Tibial artery (tissue), 4 donors: ENCODE measurements around the gene RPS21.

ENCODE experiments used
- DNase-seq, 2 donors: peaks; one replicate each; pipeline ENCODE4 v3.0.0-alpha.2; 2019
- H3K27ac ChIP-seq, 2 donors: fragments of 200-600 bp; sonication (generic) in 1 of 2; 1 replicate in 1 of 2; 2 replicates in 1 of 2; pipeline ENCODE4 v1.5.1; 2018 to 2019; ENCODE audit warnings: mild to moderate bottlenecking in 1 of 2
- H3K27me3 ChIP-seq, 2 donors: fragments of 200-600 bp; sonication (generic) in 1 of 2; one replicate each; pipeline versions ENCODE4 v1.5.1 to v1.6.0; 2016 to 2019
- H3K36me3 ChIP-seq, 3 donors: fragments of 200-600 bp; sonication (generic) in 2 of 3; one replicate each; pipeline ENCODE4 v1.5.1; 2016 to 2019; ENCODE audit warnings: mild to moderate bottlenecking in 2 of 3
- H3K4me1 ChIP-seq, 4 donors: fragments of 200-600 bp; sonication (generic) in 2 of 4; 1 replicate in 3 of 4; 2 replicates in 1 of 4; pipeline ENCODE4 v1.5.1; 2016 to 2019
- H3K4me3 ChIP-seq, 2 donors: fragments of 200-600 bp; sonication (generic) in 1 of 2; 1 replicate in 1 of 2; 2 replicates in 1 of 2; pipeline ENCODE4 v1.5.1; 2018 to 2019; ENCODE audit warnings: mild to moderate bottlenecking in 2 of 2
- H3K9me3 ChIP-seq, 3 donors: fragments of 200-600 bp; sonication (generic) in 1 of 3; one replicate each; pipeline ENCODE4 v1.5.1; 2016 to 2019
- CTCF ChIP-seq, 2 experiments: fragments of 200-600 bp in 1 of 2; fragments of 450-650 bp in 1 of 2; IDR thresholded peaks; one replicate each; pipeline ENCODE4 v1.5.1; 2017 to 2019; ENCODE audit warnings: antibody characterized with exemption in 2 of 2, mild to moderate bottlenecking in 1 of 2, moderate library complexity in 1 of 2
- intact Hi-C: fragments of 100-400 bp; cut with DNase I; formaldehyde crosslinking; loops from one replicate; pipeline ENCODE4 v1.15.0; 2023; ENCODE audit warnings: low total_unique reads

Gene RPS21

DNA sequence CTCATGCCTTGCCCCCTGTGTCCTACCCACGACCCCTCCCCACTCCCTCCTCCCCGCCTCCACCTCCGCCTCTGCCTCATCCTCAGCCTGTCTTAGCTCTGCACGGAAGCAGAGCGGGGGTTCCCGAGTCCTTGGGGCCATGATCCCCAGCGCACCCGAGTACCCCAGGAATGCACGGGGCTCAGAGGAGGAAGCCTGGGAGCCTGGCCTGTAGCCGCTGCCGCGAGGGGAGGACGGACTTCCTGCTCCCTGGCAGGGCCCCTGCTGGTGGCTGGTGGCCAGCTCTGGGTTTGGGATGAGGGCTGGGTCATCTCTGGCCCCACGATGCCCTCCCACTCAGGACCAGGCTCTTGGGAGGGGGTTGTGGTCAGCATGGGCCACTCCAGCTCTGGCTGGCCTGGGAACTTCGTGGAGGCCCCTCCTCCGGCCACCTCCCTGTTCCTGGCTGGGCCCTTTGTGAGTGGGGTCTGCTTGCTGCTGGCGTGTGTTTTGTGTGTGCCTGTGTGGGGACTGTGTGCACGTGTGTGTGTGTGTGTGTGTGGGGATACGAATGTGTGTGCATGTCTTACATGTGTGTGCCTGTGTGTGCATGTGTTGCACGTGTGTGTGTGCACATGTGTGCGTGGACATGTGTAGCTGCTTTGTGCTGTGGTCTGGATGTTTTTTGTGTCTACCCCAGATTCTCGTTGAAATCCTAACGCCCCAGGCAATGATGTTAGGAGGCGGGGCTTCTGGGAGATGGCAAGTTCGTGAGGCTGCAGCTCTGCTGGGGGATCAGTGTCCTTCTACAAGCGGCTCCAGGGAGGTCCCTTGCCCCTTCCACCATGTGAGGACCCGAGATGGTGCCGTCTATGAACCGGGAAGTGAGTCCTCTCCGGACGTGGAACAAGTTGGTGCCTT, 41.7 kb downstream of the RPS21 start:
- Histone ChIP-seq H3K9me3 (no peaks in the 10 kb centered on the region), H3K27me3 (peaks cover 0 to 67% of the 10 kb centered on the region in 2 donors), H3K4me1 (peaks cover 0 to 12% (median 5%) of the 10 kb centered on the region in 4 donors), H3K4me3 (no peak overlapping the region), H3K27ac (no peak overlapping the region), H3K36me3 (no peaks in the 10 kb centered on the region)
- intact Hi-C loops, result no loop called here
- no peak for TF ChIP-seq CTCF (IDR thresholded peaks at IDR 0.05)
- no peak for DNase-seq

DNA sequence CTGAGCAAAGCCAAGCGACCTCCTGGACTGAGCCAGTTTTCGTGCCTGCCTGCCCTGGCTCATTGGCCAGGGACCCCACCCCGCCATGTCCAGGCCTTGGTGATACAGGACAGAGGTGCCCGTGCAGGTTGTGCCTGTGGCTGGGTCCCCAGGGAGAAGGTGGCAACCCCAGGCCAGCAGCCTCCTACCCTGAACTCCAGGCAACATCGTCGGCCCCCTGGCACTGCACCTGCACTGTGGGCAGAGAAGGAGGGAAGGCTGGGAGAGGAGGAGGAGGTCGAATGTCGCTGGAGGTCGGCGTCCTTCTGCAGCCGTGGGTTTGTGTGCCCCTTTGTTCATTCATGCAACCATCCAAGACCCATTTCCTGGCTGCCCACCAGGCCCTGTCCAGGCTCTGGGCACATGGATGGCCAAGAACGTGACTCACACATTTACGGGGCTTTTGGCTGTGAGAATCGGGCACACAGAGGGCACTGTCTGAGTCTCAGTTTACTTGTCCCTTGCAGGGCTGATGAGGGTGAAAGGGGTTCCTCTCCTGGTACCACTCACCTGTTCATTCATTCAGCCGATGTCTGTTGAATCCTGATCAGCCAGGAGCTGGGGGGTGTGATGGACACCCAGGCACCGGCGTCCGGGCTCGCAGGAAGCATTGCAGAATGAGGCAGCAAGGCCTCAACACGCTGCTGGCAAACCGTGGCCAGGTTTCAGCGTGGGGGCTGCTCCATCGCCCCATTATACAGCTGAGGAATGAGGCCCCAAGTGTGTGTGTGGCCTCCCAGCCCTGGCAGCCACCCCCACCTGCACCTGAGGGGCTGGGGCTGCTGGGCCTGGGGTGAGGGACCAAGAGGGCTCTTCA, 42.8 kb downstream of the RPS21 start:
- Histone ChIP-seq H3K4me1 (peaks cover 0 to 21% (median 12%) of the 10 kb centered on the region in 4 donors), H3K36me3 (no peaks in the 10 kb centered on the region), H3K4me3 (no peak overlapping the region), H3K27ac (no peak overlapping the region), H3K9me3 (no peaks in the 10 kb centered on the region), H3K27me3 (peaks cover 0 to 56% of the 10 kb centered on the region in 2 donors)
- DNase-seq, result no peak
- intact Hi-C loops, result no loop called here
- no peak for TF ChIP-seq CTCF (IDR thresholded peaks at IDR 0.05)

GRCh38 chr20:62430311-62430853, 43.5 kb downstream of the RPS21 start:
- DNase-seq, result no peak
- Histone ChIP-seq H3K9me3 (no peaks in the 10 kb centered on the region), H3K36me3 (no peaks in the 10 kb centered on the region), H3K27ac (no peak overlapping the region), H3K27me3 (peaks cover 0 to 49% of the 10 kb centered on the region in 2 donors), H3K4me3 (no peak overlapping the region), H3K4me1 (peaks cover 0 to 21% (median 13%) of the 10 kb centered on the region in 4 donors)
- TF ChIP-seq CTCF (IDR thresholded peaks at IDR 0.05), result no peak
- intact Hi-C loops, result no loop called here

GRCh38 chr20:62430866-62431447, 44.1 kb downstream of the RPS21 start:
- H3K27me3 ChIP-seq, result peaks cover 0 to 47% of the 10 kb centered on the region in 2 donors
- no peak overlapping the region for H3K27ac ChIP-seq
- H3K9me3 ChIP-seq, result no peaks in the 10 kb centered on the region
- H3K4me1 ChIP-seq, result peaks cover 0 to 21% (median 13%) of the 10 kb centered on the region in 4 donors
- TF ChIP-seq CTCF (IDR thresholded peaks at IDR 0.05), result no peak
- no peak overlapping the region for H3K4me3 ChIP-seq
- intact Hi-C loops, result no loop called here
- no peak for DNase-seq
- no peaks in the 10 kb centered on the region for H3K36me3 ChIP-seq
